ENCODE data around the gene STK39.

Gene STK39

GRCh38 chr2:168203762-168204693, 43.4 kb downstream of the STK39 start:
- ATAC-seq (no peak), DNase-seq (ENCODE audit: low spot score in 2 of 2) (no peak)
- H3K9me3 Mint-ChIP-seq, result no peaks in the 10 kb centered on the region
- no peak overlapping the region for H3K4me3 Mint-ChIP-seq
- H3K4me1 Mint-ChIP-seq, result peaks cover 54% of the 10 kb centered on the region
- peak overlapping the region; percentile 15 for H3K27ac Mint-ChIP-seq
- peaks cover 4% of the 10 kb centered on the region for H3K36me3 Mint-ChIP-seq

DNA sequence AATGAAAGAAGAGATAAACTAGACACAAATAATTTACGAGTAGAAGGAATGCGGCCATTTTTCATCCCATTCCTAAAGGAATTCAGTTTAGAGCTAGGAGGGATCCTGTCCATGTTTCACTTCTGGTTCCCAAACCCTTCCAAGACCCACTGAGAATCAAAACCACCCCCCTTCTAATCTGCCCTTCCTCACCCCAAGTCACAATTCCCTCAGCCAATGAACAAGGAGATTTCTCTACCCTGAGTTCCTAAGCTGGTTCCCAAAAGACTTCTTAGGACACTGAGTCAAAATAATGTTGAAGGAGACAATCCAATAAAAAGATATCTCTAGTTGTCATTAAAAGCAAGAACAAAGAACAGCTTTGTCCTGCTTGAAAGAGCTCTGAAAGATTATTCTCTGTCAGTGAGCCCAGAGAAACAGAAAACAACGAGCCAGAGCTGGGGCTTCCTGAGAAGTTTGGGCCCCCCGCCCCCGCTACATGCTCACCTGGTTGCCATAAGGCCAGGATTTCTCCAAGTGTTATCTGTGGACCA, 45.7 kb downstream of the STK39 start:
- peak overlapping the region; percentile 48 for H3K27ac Mint-ChIP-seq
- no peaks in the 10 kb centered on the region for H3K9me3 Mint-ChIP-seq
- H3K4me3 Mint-ChIP-seq, result no peak overlapping the region
- ATAC-seq, result no peak
- peaks cover 4% of the 10 kb centered on the region for H3K36me3 Mint-ChIP-seq
- H3K4me1 Mint-ChIP-seq, result peaks cover 39% of the 10 kb centered on the region
- no peak for DNase-seq (ENCODE audit: low spot score in 2 of 2)

DNA sequence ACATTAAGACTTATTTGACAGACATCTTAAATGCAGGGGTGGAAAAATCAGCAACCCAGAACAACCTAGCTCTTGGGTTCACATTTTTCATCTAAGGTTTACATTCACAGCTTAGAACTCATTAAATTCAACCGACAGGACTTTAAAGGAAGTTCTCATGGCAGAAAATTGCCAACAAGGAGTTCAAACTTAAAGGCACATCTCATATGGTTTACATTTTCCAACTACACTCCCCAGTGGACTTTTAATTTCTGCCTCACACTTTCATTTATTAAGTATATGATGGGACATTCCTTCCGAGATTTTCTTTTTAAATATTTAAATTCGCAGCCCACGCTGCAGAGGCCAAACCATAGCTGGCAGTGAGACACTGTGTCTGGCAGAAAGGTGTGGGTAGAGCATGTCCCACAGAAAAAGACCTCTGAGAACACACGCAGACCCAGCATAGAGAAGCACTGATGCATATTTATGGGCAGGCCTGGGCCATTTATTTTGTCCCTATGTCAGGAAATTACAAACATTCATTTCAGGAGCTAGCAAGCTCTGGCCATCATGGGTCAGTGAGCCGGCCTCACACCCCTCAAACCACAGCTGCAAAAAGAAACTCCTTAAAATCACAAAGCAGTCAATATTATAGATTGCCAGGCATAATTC, 46.3 kb downstream of the STK39 start:
- Mint-ChIP-seq H3K36me3 (peaks cover 4% of the 10 kb centered on the region), H3K4me1 (peaks cover 43% of the 10 kb centered on the region), H3K4me3 (no peak overlapping the region), H3K27ac (peak overlapping the region; percentile 48), H3K9me3 (no peaks in the 10 kb centered on the region)
- ATAC-seq, result no peak
- DNase-seq (ENCODE audit: low spot score in 2 of 2), result no peak

GRCh38 chr2:168198476-168199207, 48.8 kb downstream of the STK39 start:
- peaks cover 55% of the 10 kb centered on the region for H3K4me1 Mint-ChIP-seq
- no peak overlapping the region for H3K27ac Mint-ChIP-seq
- H3K4me3 Mint-ChIP-seq, result no peak overlapping the region
- ATAC-seq (no peak), DNase-seq (ENCODE audit: low spot score in 2 of 2) (no peak)
- peaks cover 10% of the 10 kb centered on the region for H3K36me3 Mint-ChIP-seq
- no peaks in the 10 kb centered on the region for H3K9me3 Mint-ChIP-seq

DNA sequence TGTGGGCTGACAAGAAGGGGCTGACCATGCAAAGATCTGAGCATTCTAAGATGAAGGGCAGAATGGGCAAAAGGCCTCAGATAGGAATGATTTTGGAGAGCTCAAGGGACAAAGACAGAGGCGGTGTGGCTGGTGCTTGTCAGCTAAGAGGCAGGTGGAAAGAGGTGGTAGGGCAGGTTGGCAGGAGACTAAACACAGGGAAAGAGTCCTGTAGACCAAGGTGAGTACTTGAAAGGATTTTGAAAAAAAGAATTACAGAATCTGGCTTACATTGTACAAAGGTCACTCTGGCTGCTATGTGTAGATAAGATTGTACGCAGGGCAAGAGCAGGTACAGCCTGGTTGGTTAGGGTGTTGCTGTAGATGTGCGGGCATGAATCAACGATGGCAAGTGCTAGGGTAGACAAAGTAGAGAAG, 50.6 kb downstream of the STK39 start:
- Mint-ChIP-seq H3K27ac (peak overlapping the region; percentile 2), H3K4me1 (peaks cover 66% of the 10 kb centered on the region), H3K36me3 (peaks cover 10% of the 10 kb centered on the region), H3K9me3 (no peaks in the 10 kb centered on the region), H3K4me3 (no peak overlapping the region)
- DNase-seq (ENCODE audit: low spot score in 2 of 2) (no peak), ATAC-seq (no peak)

DNA sequence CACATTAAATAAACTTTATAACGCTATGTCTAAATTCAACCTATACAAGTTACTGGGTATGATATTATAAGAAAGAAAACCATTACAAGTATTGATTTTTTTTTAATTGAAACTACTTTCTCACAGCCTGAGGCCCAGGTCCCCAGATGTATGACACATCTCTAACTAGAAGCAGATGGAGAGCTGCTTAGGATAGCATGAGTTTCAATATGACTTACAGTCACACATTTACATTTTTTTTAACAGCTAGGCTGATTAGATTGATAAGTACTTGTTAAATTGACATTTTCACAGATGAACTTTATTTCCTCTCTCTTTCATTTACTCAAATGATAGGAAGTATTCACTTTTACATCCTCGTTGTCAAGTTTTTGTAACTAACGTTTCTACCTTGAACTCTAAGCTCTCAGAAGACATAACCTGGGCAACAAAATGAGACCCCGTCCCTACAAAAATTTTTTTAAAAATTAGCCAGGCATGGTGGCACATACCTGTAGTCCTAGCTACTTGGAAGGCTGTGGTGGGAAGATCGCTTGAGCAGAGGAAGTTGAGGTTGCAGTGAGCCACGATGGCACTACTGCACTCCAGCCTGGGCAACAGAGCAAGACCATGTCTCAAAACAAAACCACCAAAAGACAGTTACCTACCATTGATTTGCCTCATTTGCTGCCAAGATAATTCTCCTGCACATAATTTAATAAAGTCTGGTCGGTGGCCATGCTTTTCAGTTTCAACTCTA, 52.4 kb downstream of the STK39 start:
- H3K27ac Mint-ChIP-seq, result peak overlapping the region; percentile 95
- peaks cover 69% of the 10 kb centered on the region for H3K4me1 Mint-ChIP-seq
- DNase-seq (ENCODE audit: low spot score in 2 of 2) (peak; percentile 9 to 65), ATAC-seq (peak; percentile 95)
- no peaks in the 10 kb centered on the region for H3K9me3 Mint-ChIP-seq
- peak overlapping the region; percentile 70 for H3K4me3 Mint-ChIP-seq
- H3K36me3 Mint-ChIP-seq, result peaks cover 10% of the 10 kb centered on the region

- Mint-ChIP-seq H3K4me1 (peaks cover 75% of the 10 kb centered on the region), H3K9me3 (no peaks in the 10 kb centered on the region), H3K4me3 (peak overlapping the region; percentile 49), H3K36me3 (peaks cover 10% of the 10 kb centered on the region), H3K27ac (peak overlapping the region; percentile 78)
- DNase-seq (ENCODE audit: low spot score in 2 of 2), result peak in 1 of 2 donors; percentile 58
- peak; percentile 78 for ATAC-seq
Measured at GRCh38 chr2:168192839-168193616, 54.4 kb downstream of the STK39 start.

DNA sequence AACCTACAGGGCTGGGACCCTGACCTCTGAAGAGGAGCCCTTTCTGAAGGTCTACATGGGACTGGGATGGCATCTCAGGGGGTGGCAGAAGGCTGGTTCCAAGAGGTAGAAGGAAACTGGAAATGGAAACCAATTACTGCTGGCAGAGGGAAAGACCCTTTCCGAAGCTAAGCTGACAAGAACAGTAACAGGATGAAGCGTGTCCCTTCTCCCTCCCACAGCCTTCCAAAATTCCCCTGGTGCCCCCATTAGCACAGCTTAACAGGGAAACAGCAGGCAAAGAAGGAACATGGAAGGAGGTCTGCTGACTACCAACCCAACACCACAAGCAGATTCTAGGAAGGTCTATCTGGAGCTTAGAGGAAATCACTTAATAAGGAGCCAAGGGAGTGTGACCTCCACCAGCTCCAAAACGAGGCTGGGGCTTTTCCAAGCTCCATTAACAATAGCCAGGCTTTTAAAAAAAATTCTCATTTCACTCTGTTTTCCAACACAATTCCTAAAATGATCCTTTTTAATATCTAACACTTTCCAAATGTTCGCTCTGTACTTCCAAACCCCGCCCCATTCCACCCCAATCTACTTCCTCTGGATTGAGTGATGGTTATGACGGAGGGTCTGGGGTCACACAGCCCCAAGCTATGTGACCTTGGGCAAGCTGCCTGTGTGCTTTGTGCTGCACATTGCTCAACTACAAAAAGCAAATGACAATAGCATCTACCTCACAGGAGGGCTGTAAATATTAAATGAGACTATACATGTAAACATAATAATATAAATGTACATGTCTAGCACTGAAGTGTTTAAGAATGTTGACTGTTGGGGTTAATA, 55.2 kb downstream of the STK39 start:
- Mint-ChIP-seq H3K4me1 (peaks cover 74% of the 10 kb centered on the region), H3K9me3 (no peaks in the 10 kb centered on the region), H3K27ac (peak overlapping the region; percentile 78), H3K4me3 (no peak overlapping the region), H3K36me3 (peaks cover 10% of the 10 kb centered on the region)
- DNase-seq (ENCODE audit: low spot score in 2 of 2) (no peak), ATAC-seq (no peak)

- H3K4me3 Mint-ChIP-seq, result no peak overlapping the region
Measured at GRCh38 chr2:168190590-168191336, 56.6 kb downstream of the STK39 start.

DNA sequence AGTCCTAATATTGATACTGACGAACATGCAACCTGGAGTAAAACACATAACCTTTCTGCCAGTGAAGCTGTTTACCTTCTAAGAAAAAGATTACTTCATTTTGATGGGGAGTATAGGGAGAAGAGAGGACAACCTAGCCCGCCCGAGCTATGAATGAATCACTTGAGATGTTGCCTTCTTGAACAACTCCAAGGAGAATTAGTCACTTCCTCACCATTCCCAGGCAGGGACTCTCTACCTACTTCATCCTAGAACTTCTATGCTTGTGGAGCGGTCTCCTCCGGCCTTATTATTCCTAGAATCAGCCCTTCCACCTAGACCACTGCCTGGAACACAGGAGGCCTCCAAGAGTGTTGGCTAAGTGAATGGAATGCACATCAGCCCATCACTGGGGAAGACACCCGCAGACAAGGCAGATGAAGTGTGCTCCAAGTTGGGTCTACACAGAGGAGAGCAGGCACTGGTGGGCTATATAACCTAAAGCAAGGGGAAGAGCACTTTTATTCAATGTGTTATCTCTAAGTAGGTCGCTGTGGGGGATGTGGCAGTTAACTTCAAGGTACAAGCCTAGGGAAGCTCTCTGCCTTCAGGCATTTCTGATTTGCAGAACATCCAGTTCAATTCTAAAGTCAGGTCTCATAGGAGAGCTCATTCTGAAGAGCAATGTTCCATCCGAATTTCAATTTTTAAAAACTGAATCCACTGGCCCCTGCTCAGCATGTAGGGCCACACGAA, 57.4 kb downstream of the STK39 start:
- Mint-ChIP-seq H3K27ac (no peak overlapping the region), H3K4me3 (no peak overlapping the region)
- DNase-seq (ENCODE audit: low spot score in 2 of 2), result no peak

More at GRCh38 chr2:168190590-168191336, 56.6 kb downstream of the STK39 start:
- Mint-ChIP-seq H3K36me3 (peaks cover 10% of the 10 kb centered on the region), H3K9me3 (no peaks in the 10 kb centered on the region), H3K27ac (no peak overlapping the region), H3K4me1 (peaks cover 63% of the 10 kb centered on the region)
- ATAC-seq, result no peak
- no peak for DNase-seq (ENCODE audit: low spot score in 2 of 2)

GRCh38 chr2:168188002-168188401, 59.4 kb downstream of the STK39 start:
- no peak for ATAC-seq
- H3K4me3 Mint-ChIP-seq, result no peak overlapping the region
- H3K4me1 Mint-ChIP-seq, result peaks cover 70% of the 10 kb centered on the region
- DNase-seq (ENCODE audit: low spot score in 2 of 2), result no peak
- no peak overlapping the region for H3K27ac Mint-ChIP-seq
- H3K9me3 Mint-ChIP-seq, result no peaks in the 10 kb centered on the region
- no peaks in the 10 kb centered on the region for H3K36me3 Mint-ChIP-seq

More for the DNA sequence above, 57.4 kb downstream of the STK39 start:
- no peaks in the 10 kb centered on the region for H3K9me3 Mint-ChIP-seq
- H3K4me1 Mint-ChIP-seq, result peaks cover 63% of the 10 kb centered on the region
- peaks cover 8% of the 10 kb centered on the region for H3K36me3 Mint-ChIP-seq
- no peak for ATAC-seq

- H3K4me1 Mint-ChIP-seq, result peaks cover 66% of the 10 kb centered on the region
- H3K4me3 Mint-ChIP-seq, result no peak overlapping the region
- H3K27ac Mint-ChIP-seq, result no peak overlapping the region
Measured at GRCh38 chr2:168186452-168186851, 60.9 kb downstream of the STK39 start.

More at GRCh38 chr2:168186452-168186851, 60.9 kb downstream of the STK39 start:
- DNase-seq (ENCODE audit: low spot score in 2 of 2) (no peak), ATAC-seq (no peak)
- Mint-ChIP-seq H3K9me3 (no peaks in the 10 kb centered on the region), H3K36me3 (peaks cover 6% of the 10 kb centered on the region)
